Transverse colon (tissue), 4 donors: ENCODE data around the gene MAPRE2.

Experiments
- EP300 ChIP-seq: sonication (generic); formaldehyde crosslinking; IDR thresholded peaks from one replicate; pipeline ENCODE4 v1.6.1; 2017; ENCODE audit warnings: antibody characterized with exemption, low read depth
- POLR2A ChIP-seq: fragments of 450-650 bp; IDR thresholded peaks from one replicate; pipeline ENCODE4 v1.6.1; 2016; ENCODE audit warnings: antibody characterized with exemption, mild to moderate bottlenecking, moderate library complexity
- POLR2AphosphoS5 ChIP-seq, 3 donors: sonication (generic); formaldehyde crosslinking; IDR thresholded peaks; one replicate each; pipeline ENCODE4 v1.6.1; 2016; ENCODE audit warnings: antibody characterized with exemption in 3 of 3
- TF ChIP-seq, protein P1 (sequence below), 5 experiments: fragments of 200-600 bp in 3 of 5; fragments of 450-650 bp in 2 of 5; sonication (generic) in 3 of 5; IDR thresholded peaks; 1 replicate in 2 of 5; 2 replicates in 3 of 5; pipeline ENCODE4 v1.5.1; 2016 to 2017; ENCODE audit warnings: antibody characterized with exemption in 5 of 5, inconsistent platforms in 3 of 5, mild to moderate bottlenecking in 2 of 5, moderate library complexity in 1 of 5

DNA sequence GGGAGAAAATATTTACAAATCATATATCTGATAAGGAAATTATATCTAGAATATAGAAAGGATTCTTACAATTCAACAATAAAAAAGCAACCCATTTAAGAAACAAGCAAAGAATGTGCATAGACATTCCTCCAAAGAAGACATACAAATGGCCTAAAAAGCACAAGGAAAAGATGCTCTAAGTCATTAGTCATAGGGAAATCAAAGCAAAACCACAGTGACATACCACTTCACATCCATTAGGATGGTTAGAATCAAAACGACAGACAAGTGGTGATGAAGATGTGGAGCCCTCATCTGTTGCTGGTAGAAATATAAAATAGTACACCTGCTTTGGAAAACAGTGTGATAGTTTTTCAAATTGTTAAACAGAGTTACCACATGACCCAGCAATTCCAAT, 48.2 kb downstream of the MAPRE2 start:
- TF ChIP-seq, protein P1, sequence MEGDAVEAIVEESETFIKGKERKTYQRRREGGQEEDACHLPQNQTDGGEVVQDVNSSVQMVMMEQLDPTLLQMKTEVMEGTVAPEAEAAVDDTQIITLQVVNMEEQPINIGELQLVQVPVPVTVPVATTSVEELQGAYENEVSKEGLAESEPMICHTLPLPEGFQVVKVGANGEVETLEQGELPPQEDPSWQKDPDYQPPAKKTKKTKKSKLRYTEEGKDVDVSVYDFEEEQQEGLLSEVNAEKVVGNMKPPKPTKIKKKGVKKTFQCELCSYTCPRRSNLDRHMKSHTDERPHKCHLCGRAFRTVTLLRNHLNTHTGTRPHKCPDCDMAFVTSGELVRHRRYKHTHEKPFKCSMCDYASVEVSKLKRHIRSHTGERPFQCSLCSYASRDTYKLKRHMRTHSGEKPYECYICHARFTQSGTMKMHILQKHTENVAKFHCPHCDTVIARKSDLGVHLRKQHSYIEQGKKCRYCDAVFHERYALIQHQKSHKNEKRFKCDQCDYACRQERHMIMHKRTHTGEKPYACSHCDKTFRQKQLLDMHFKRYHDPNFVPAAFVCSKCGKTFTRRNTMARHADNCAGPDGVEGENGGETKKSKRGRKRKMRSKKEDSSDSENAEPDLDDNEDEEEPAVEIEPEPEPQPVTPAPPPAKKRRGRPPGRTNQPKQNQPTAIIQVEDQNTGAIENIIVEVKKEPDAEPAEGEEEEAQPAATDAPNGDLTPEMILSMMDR (IDR thresholded peaks at IDR 0.05) = no peak
- TF ChIP-seq POLR2AphosphoS5 (IDR thresholded peaks at IDR 0.05) (no peak), EP300 (no peak), POLR2A (no peak)
